ENCODE data around the gene GPHN.
A peak's percentile ranks its signal among the peaks of the same experiment; 100 is the strongest.

GPHN gene

DNA sequence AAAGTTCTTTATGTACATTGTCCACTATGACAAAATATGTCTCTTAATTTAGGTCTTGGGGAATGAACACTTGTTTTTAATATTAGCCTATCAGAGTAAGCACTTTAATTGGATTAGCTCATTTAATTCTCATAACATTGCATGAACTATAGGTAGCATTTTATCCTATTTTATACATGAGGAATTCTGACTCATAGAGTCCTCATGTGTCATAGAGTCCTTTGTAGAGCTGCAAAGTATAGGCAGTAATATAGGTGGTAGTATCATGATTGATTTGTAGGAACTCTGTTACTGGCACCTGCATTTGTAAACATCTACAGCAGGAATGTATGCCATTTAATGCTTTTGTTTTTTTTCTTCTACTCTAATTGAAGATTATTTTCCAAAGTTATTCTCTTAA, 96.0 kb downstream of the GPHN start:
- no peak for DNase-seq

DNA sequence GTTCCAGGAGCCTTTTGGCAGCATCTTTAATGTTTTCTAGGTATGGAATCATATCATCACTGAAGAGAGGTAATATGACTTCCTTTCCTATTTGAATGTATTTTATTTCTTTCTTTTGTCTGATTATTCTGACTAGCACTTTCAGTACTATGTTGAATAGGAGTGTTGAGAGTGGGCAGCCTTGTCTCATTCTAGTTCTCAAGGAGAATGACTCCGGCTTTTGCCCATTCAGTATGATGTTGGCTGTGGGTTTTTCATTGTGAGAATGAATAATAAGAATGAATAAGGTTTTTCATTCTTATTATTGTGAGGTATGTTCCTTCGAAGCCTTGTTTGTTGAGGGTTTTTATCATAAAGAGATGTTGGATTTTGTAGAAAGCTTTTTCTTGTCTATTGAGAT, 98.9 kb downstream of the GPHN start:
- DNase-seq: no peak

DNA sequence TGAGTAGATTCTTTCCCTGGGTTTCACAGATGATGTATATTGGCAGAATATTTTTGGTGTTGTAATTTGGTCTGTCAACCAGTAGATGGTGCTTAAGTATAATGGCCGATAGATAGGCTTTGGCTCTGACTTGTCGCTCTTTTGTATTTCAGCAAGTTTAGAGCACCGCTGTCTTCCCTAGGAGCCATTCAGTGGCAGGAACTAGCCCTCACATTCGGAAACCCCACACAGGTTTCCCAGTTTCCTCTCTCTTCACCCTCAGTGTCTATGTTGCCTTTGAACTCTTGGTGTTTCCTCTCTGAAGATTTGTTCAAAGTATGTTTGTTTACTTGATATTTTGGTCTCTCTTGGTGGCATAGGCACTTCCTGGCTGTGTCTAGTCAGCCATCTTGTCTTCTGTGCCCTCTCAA, 102.2 kb downstream of the GPHN start:
- DNase-seq: no peak

DNA sequence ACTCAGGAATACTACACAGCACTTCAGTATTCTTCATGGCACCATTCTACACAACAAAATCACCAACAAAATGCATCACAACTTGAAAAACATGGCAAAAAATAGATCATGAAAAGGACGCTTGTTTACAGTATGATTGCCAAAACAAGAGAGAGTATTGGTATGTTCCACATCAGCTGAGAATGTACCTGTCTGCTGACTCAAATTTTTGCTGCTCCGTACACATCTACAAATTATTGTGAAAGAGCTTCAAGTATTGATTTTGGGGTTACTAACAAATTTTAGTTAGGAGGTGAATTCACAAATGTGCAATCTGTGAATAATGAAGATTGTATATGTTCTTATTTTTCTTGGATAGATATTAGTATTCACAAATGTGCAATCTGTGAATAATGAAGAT, 105.4 kb downstream of the GPHN start:
- DNase-seq: no peak

DNA sequence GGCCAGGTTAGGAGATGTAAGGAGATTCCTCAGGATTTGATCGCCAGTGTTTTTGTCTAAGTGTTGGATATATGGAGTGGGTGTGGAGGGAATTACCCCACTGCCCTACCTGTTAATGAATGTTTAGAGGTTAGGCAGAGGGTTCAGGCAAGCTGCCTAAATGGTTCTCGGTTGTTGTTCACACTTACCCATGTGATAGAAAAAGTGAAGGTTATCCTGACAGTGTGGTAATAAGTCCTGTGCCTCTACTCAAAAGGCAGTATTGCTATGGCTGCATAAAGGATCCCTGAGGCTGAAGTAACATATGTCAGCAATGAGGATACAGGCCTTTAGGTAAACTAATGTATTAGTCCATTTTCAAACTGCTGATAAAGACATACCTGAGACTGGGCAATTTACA, 112.0 kb downstream of the GPHN start:
- no peak for DNase-seq

DNA sequence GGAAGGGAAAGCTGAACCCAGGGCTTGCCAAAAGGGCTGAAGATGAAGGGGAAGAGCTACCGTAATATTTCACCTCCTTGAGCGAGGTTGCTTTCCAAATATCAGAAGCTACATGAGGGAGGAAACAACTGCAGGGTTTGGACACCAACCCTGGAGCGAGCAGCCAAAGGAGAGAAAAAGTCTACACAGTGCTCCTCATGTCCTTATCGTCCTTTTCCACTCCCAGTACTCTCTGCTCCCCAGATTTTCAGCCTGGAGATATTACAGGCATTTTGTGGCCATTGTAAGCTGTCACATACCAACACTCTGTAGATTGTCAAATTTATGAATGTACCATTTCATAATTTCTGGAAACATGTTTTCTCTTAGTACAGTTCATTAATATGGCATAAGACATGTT, 115.9 kb downstream of the GPHN start:
- DNase-seq: no peak

DNA sequence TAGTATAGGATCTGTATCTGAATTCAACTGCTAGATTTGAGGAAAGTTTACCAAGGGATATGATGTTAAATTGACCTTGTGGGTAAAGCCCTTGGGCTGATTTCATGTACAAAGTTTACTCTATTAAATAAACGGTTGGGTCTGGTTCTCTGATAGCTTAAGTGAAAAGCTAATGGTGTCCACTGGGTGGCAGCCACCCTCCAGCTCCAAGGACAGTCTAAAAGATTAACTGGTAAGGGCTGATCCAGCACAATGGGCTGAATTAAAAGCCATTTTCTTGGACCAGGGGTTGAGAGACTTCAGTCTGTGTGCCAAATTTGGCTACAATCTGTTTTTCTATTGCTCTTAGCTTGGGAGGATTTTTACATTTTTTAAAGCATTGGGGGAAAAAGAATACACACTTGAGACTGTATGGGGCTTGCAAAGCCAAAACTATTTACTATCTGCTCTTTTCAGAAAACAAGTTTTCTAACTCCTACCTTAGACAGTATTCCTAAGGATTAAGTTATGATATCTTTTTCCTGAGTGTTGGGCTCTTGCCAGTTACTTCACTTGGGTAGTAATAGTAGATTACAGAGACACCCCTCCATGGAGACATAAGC, 116.5 kb downstream of the GPHN start:
- peak; percentile 44 for DNase-seq

DNA sequence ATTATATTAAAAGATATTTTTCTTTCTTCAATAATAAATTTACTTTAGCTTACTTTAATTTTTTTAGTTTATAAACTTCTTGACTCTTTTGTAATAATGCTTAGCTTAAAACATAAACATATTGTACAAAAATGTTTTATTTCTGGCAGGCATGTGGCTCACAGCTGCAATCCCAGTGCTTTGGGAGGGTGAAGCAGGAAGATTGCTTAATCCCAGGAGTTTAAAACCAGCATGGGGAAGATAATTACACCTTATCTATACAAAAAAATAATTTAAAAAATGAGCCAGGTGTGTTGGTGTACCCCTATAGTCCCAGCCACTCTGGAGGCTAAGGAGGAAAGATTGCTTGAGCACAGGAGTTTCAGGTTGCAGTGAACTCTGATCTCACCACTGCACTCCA, 120.7 kb downstream of the GPHN start:
- DNase-seq: no peak

DNA sequence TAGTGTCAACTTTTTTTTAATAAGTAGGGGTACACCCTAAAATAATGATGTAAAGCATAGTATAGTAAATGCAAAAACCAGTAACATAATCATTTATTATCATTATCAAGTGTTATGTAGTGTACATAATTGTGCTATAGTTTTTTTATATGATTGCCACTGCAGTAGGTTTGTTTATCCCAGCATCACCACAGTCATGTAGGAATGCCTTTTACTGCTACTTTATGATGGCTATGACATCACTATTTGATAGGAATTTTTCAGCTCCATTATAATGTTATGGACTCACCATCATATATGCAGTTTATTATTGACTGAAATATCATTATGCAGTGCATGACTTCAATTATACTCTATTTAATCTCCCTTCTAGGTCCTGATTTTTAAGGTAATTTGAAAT, 121.6 kb downstream of the GPHN start:
- DNase-seq: no peak

DNA sequence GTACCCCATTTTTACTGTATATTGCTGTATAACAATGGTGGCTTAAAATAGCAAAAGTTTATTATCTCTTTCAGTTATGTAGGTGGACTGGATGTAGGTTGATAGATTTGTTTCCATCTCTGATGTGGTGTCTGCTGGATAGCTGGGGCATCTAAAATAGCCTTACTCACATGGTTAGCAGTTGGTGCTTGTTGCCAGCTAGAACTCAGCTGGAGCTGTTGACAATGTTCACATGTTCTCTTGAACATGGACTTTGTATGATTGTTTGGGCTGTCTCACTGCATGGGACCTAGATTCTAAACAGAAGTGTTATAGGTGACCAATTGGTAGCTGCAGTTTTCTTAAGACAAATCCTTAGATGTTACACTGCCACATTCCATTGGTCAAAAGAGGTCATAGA, 126.9 kb downstream of the GPHN start:
- DNase-seq: no peak

DNA sequence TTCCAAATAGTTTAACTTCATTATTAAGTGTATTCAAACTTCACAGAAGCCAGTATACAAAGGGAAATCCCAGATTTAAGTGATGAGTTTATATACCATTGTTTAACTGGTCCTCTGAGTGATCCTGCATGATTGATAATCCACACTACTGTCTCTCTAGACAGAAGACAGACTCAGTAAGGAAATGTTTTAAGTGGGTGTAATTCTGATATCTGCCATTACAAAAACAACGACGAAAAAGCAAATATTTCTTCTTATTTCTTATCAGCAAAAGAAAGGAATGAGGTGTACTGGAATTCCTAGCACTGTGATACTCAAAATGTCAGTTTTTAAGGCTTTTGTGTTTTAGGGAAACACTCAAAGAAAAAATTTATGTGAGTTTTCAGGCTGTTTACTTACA, 127.5 kb downstream of the GPHN start:
- DNase-seq: no peak

DNA sequence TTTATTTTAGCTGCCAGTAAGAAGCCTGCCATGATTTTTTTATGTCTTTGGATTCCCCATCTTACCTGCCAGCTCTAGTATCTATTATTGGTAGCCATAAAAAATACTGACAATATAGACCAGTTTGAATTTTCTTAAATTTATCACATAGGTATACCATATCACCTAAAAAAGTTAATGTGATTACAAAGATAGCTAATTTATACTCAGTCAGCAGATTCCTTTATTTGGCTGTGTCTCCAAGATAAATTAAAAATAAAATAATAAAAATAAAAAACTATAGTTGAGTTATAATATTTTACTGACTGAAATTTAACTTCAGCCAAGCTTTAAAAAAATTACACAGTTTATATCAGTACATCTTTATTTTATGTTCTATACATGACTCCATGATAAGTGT, 128.3 kb downstream of the GPHN start:
- DNase-seq: no peak

DNA sequence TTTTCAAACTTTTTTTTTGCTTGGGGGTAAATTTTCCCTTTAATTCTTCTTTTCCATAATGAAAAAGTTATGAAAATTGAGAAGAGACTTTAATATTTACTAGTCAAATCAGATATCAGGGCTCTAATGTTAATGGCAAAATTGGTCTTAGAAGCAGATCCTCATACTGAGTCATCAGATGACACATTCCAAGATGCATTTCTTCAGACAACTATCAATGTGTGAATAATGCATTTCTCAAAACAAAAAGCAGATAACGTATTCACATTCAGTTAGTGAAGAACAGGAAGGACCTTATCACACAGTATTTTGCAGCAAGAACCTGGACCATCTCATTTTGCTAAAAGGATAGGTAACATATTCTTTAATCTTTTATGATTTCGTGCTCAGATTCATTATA, 130.7 kb downstream of the GPHN start:
- no peak for DNase-seq

DNA sequence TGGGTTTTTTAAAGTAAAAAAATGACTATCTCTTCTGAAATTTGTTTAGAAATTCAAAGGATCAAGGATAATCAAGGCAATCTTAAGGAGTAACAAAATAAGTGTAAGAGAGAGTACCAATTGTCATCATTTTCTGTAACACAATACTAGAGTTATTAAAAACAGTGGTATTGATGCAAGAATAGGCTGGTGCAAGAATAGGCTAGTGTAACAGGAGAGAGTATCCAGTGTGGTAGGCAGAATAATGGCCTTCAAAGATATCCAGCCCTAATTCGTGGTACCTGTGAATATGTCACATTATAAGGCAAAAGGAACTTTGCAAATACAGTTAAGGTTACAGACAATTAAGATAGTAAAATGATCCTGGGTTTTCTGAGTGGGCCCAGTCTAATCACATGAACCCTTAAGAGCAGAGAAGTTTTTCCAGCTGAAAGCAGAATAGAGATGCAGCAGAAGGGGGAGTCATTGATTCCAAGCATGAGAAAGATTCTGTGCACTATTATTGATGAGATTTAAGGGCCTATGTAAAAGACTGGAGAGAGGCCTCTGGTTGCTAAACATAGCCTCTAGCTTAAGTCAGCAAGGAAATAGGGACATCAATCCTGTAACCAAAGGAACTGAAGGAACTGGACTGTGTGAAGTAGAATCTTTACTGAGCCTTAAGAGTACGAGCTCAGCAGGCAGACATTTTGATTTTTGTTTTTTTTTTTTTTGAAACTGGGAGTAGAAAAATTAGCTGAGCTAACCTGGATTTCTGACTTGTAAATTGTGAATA, 134.1 kb downstream of the GPHN start:
- DNase-seq: no peak

DNA sequence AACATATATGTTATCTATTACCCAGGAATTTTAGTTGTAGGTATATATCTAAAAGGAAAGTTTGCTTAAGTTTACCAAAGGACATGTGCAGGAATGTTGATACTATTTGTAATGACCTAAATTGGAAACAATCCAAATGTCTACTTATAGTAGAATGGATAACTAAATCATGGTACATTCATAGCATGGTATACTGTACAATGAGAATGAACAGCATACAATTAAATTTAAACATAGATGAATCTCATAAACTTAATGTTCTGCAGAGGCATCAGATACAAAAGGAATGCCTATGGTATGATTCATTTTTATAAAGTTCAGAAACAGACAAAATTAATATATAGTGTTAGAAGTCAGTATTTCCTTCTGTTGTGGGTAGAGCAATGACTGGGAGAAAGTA, 135.4 kb downstream of the GPHN start:
- DNase-seq: no peak

DNA sequence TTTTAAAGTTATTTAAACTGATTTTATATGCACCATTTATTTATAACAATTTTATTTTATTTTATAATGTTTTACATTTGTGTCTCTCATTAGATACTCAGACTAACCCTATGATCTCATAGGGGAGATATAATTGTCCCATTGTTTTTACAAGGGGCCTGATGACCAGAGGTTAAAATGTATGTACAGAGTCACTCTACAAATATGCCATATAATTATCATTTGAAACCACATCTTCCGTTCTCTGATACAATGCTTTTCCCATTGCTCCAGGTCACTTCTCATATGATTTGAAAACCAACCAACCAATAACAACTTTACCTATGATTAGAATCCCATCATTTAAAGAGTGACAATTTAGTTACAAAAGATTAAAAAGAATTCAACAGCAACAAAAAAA, 137.8 kb downstream of the GPHN start:
- no peak for DNase-seq

DNA sequence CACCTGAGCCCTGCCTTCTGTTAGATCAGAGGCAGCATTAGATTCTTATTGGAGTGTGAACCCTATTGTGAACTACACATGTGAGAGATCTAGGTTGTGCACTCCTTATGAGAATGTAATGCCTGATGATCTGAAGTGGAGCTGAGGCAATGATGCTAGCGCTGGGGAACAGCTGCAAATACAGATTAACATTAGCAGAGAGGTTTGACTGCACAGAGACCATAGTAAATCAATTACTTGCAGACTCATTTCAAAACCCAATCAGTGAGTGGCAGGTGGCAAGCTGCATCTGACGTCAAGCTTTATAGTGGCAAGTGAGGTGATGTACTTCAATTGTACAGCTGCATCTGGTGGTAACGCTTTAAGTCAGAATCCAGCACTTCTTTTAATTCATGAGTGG, 141.6 kb downstream of the GPHN start:
- DNase-seq: no peak

DNA sequence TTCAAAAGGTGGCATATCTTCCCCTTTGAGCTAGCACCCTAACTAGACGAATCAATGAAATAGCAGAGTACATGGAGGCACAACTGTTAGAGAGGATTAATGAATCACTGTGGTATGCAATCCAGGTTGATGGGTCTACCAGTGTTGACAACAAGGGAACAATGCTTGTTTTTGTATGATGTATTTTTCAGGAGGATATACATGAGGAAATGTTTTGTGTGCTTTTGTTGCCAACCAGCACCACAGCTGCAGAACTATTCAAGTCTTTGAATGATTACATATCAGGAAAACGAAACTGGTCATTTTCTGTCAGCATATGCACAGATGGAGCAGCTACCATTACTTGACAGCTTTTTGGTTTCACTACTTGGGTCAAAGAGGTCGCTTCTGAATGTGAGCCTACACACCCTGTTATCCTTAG, 142.6 kb downstream of the GPHN start:
- DNase-seq: no peak

DNA sequence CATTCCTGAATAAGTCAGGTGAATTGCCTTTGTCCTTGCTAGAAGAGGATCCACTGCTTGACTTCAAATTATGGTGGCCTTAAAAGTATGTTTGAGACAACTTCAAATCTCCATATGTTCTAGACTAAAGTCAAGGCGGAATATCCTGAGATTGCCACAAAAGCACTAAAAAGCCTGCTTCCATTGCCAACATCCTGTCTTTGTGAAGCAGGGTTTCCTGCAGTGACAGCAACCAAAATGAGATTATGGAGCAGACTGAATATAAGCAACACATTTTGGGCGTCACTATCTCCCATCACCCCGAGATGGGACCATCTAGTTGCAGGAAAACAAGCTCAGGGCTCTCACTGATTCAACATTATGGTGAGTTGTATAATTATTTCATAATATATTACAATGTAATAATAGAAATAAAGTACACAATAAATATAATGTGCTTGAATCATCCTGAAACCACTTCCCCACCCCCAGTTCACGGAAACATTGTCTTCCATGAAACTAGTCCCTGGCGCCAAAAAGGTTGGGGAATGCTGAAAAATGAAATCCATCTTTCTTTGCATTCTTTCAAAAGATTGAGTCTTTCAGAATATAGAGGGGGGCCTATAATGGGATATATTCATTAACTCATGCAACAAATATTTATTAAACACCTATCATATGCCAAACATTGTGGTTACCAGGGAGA, 143.7 kb downstream of the GPHN start:
- no peak for DNase-seq

DNA sequence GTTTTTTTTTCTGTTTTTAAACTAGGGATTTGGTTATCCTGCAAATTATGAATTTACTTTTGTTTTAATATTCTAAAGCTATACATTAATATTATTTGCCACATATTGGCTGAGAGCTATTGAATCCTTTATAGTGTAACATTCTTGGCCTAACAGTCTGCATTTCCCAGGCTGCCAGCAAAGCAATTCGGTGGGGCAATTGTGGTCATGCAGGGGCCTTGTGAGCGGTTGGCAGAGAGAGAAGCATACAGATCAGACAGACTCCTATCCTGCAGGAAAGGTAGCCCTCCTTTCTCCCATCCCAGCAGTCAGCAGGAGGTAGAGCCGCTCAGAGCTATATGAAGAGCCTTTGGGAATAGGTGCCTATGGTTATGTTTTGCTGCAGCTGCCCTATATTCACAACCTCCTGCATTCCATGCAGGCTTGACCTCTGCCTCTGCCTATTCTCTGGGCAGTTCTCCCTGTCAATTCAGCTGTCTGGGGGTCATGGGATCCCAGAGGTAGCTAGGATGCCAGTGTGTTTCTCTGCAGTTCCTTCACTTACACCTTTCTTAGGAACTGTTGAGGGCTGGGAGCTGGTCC, 144.7 kb downstream of the GPHN start:
- no peak for DNase-seq

DNA sequence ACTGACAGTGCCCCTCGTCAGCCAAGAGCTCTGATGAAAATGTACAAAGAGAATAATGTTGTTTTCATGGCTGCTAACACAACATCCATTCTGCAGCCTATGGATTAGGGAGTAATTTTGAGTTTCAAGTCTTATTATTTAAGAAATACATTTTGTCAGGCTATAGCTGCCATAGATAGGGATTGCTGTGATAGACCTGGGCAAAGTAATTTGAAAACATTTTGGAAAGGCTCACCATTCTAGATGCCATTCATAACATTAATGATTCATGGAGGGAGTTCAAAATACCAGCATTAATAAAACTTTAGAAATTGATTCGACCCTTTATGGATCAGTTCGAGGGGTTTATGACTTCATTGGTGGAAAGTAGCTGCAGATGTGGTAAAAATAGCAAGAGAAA, 149.8 kb downstream of the GPHN start:
- DNase-seq: no peak

DNA sequence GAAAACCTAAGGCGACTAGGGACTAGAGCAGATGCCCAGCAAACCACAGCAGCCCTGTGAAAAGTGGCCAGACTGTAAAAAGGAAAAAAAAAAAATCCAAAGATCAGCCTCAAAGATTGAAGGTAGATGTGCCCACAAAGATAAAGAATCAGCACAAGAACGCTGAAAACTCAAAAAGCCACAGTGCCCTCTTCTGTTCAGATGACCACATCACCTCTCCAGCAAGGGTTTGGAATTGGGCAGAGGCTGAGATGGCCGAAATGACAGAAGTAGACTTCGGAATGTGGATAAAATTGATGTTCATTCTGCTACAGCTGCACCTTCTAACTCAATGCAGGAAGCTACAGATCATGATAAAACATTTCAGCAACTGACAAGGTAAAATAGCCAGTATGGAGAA, 154.4 kb downstream of the GPHN start:
- no peak for DNase-seq

DNA sequence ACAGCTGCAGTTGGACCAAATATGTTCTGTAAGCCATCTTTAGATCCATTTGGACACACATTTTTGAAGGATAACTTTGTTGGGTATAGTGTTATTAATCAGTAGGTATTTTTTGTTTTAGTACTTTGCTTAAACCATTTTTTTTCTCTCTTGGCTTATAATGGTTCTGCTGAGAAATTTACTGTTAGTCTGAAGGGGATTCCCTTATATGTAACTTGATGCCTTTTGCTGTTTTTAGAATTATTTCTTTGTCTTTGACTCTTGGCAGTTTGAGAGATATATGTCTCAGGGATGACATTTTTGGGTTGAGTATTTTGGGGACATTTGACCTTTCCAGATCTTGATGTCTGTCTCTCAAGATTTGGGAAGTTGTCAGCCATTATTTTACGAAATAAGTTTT, 169.8 kb downstream of the GPHN start:
- no peak for DNase-seq

DNA sequence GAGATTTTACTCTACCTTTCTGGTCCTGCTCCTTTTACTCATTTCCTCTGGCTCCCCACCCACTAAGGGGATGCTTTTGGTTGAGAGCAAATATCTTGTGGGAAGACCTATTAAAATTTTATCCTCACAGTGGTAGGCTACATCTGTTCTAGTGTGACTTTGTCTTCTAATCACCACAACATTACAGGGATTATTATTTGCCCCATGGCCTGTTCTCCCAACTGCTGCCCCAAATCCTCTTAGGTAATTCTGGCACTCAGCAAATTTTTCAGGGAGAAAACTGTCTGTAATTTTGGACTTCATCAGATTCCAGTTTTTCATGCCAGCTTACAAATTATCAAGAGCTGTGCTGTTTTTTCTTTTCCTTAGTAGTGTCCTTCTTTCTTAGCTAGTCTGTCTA, 172.3 kb downstream of the GPHN start:
- no peak for DNase-seq

All from stimulated activated CD4-positive, alpha-beta T cell treated with anti-CD3 and anti-CD28 coated beads, Interleukin-4, amount 100 ng/mL, for 1 hour (primary cell).